ENCODE data around the gene MYRF. TPM values are rescaled to one million over a fixed set of nuclear protein-coding genes. Genes with fewer than 3 reads are reported as not detected.

The MYRF gene
- total and polyA plus RNA-seq, 9 of the 15 experiments (the other 6 are each of a cell fraction or from before 2014, with no cell fraction given): 2.3 to 25.8 (median 7.1) TPM

DNA sequence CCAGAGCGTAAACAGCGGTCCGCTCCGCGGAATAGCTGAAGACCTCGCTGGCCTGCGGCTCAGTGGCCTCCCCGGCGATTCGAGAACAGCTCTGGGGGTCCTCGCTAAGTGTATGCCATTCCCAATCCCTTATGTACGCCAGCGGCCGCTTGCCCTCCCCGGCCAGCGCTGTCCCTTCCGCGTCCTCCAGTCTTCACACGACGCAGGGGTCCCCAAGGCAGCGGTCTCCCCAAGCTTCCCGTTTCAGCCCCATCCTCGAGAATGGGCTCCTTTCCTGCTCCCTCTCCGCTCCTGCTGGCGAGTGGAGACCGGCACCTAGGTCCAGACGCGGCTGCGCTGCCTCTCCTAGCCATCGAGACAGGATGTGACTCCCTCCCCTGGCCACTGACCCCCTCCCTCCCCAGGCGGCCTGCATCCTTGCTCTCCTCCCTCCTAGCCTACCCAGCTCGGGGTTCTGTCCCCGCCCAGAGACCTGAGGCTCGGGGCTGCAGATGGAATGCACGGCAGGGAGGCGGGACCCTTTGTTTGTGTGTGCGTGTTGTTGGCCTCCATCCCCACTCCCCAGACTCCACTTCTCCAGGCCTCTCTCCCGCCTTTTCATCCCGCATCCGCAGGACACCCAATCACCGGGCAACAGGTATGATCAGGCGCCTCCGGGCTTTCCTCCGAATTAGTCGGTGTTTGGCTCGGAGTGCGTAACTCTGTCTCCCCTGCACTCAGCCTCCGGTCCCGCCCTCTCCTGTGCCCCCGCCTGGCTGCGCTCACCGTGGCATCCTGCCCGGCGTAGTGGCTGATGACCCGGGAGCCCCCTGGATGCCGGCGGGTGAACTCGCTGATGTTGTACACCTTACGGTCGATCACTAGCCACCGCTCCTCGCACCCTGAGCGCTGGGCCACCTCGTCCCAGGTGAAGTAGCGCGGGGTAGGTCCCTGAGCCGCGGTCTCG lies 63.6 kb downstream of the MYRF start:
- H3K4me1 ChIP-seq (replicated peaks in 1 of 2; ENCODE audit: control insufficient read depth in 2 of 2, insufficient read depth in 2 of 2, low read length in 2 of 2): peaks cover 37 to 49% of the 10 kb centered on the region in 2 experiments; a peak in 4 of 5 replicates
- peak overlapping the region; percentile 64 for H3K4me3 ChIP-seq
- no peaks in the 10 kb centered on the region for H3K9me1 ChIP-seq (ENCODE audit: control insufficient read depth, insufficient read depth, low read length)
- no peaks in the 10 kb centered on the region; a peak in 1 of 5 replicates for H3K27me3 ChIP-seq (ENCODE audit: control insufficient read depth in 2 of 2, insufficient read depth in 2 of 2, low read length in 2 of 2)
- BruUV-seq (replicated peaks): TSS peak; percentile 64
- H3K27ac ChIP-seq (ENCODE audit: extremely low read depth, low read depth, low read length): peak overlapping the region; percentile 98
- ChIA-PET POLR2A (interaction anchor here (0.5 to 6.8 kb wide), 18 partner anchors 9 to 314 kb away, joined by 3 to 97 read pairs (median 4); partner anchors contain the start of genes FEN1 and TMEM258), CTCF (ENCODE audit: low intra/inter-chr PET ratio) (no interaction called here)
- no peaks in the 10 kb centered on the region for H3K9me3 ChIP-seq (replicated peaks; ENCODE audit: control insufficient read depth, insufficient read depth, low read depth, low read length)
- H3K36me3 ChIP-seq (ENCODE audit: control insufficient read depth, insufficient read depth, low read length): peaks cover 41% of the 10 kb centered on the region
- intact Hi-C loops (cut with micrococcal nuclease): loop anchor here (1.0 to 2.0 kb wide), 2 partner anchors 55 to 155 kb away; no protein-coding TSS in a partner anchor
- peaks cover 66% of the 10 kb centered on the region for H3K79me2 ChIP-seq (ENCODE audit: control insufficient read depth, insufficient read depth, low read length)
- no peak for FAIRE-seq
- peak overlapping the region; percentile 98 to 99 for H3K9ac ChIP-seq (ENCODE audit: insufficient read depth in 1 of 2, low read depth in 2 of 2, low read length in 2 of 2)
- peak; percentile 70 to 84 (median 74) for DNase-seq (ENCODE audit: extremely low read depth in 1 of 4, low spot score in 3 of 4)
- peak overlapping the region; percentile 97 for H3K4me2 ChIP-seq (ENCODE audit: insufficient read depth, low read length)
- no peaks in the 10 kb centered on the region for H4K20me1 ChIP-seq (replicated peaks; ENCODE audit: control insufficient read depth, insufficient read depth, low read length)
- under 1% methylated on average over 64 of the region's 69 CpGs for WGBS (ENCODE audit: insufficient coverage, low coverage, missing lambda C conversion rate)
- peak; percentile 63 for ATAC-seq
- in situ Hi-C loops (cut with MboI): no loop called here
- H2AFZ ChIP-seq (ENCODE audit: low read depth, low read length): peak overlapping the region; percentile 36
- TF ChIP-seq ZNF143 (CRISPR knock-in tag; IDR thresholded peaks at IDR 0.05): no peak
- TF ChIP-seq, protein P1, sequence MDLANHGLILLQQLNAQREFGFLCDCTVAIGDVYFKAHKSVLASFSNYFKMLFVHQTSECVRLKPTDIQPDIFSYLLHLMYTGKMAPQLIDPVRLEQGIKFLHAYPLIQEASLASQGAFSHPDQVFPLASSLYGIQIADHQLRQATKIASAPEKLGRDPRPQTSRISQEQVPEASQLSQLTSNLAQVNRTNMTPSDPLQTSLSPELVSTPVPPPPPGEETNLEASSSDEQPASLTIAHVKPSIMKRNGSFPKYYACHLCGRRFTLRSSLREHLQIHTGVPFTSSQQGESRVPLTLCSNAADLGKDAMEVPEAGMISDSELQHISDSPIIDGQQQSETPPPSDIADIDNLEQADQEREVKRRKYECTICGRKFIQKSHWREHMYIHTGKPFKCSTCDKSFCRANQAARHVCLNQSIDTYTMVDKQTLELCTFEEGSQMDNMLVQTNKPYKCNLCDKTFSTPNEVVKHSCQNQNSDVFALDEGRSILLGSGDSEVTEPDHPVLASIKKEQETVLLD (IDR thresholded peaks at IDR 0.05): no peak
- TF ChIP-seq PYGO2 (tag; IDR thresholded peaks at IDR 0.05): no peak
- TF ChIP-seq TAF7 (tag; IDR thresholded peaks at IDR 0.05): no peak
- TF ChIP-seq SRSF3 (IDR thresholded peaks at IDR 0.05; ENCODE audit: insufficient read depth, low read length): peak; percentile 70
- no peak for TF ChIP-seq ZNF75A (CRISPR knock-in tag; IDR thresholded peaks at IDR 0.05)
- TF ChIP-seq FIP1L1 (IDR thresholded peaks at IDR 0.05; ENCODE audit: low read depth, low read length, poor library complexity, severe bottlenecking): no peak
- TF ChIP-seq MAFK (IDR thresholded peaks at IDR 0.05; ENCODE audit: low read length): no peak
- no peak for TF ChIP-seq ZBTB8A (IDR thresholded peaks at IDR 0.05; ENCODE audit: partially characterized antibody)
- no peak; the same call in 1 of the 2 replicates for TF ChIP-seq KDM2B (CRISPR knock-in tag; IDR thresholded peaks at IDR 0.05)
- TF ChIP-seq BRCA1 (IDR thresholded peaks at IDR 0.05): no peak
- no peak; the same call in 1 of the 2 replicates for TF ChIP-seq BRCA1 (CRISPR knock-in tag; IDR thresholded peaks at IDR 0.05)
- no peak for TF ChIP-seq RNF2 (IDR thresholded peaks at IDR 0.05)
- TF ChIP-seq, protein P2, sequence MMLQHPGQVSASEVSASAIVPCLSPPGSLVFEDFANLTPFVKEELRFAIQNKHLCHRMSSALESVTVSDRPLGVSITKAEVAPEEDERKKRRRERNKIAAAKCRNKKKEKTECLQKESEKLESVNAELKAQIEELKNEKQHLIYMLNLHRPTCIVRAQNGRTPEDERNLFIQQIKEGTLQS (IDR thresholded peaks at IDR 0.05): no peak
- TF ChIP-seq, protein P2 (CRISPR knock-in tag; conservative IDR thresholded peaks at IDR 0.05): no peak
- TF ChIP-seq SRSF1 (IDR thresholded peaks at IDR 0.05; ENCODE audit: low read depth, low read length): no peak
- TF ChIP-seq NFRKB (IDR thresholded peaks at IDR 0.05; ENCODE audit: low read depth): no peak; the same call in none of the 2 replicates
- TF ChIP-seq ZNF668 (CRISPR knock-in tag; IDR thresholded peaks at IDR 0.05): peak; percentile 13; the same call in 1 of the 2 replicates
- TF ChIP-seq SAP30 (IDR thresholded peaks at IDR 0.05; ENCODE audit: borderline replicate concordance, insufficient read depth, low read depth, low read length, poor library complexity, severe bottlenecking): peak; percentile 54
- TF ChIP-seq PHF8 (IDR thresholded peaks at IDR 0.05; ENCODE audit: borderline replicate concordance, low read length): no peak

Measured in K562 (cell line).